Measurements from ENCODE around the gene TOX4.

DNA sequence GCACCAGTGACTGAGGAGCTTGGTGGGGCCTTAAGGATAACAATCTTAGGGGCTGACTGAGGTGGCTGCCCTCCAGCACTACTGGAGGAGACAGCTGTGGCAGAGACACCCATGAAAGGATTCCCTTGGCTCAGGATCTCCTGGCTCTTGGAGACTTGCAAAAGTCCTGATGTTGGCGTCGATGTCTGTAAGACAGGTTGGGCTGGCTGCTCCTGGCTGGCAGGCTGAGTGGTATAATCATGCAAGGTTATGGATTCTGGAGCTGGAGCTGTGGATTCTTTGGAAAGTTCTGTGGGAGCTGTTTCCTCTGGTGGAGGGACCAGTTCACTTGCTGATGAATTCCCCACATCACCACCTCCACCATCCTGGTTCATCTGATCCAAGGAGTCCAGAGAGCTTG lies 45.9 kb upstream of the TOX4 start:
- TF ChIP-seq FOXM1 (IDR thresholded peaks at IDR 0.05; ENCODE audit: borderline replicate concordance, low read depth) (no peak), NFIC (IDR thresholded peaks at IDR 0.05) (no peak), EP300 (IDR thresholded peaks at IDR 0.05; ENCODE audit: borderline replicate concordance) (no peak), TCF12 (IDR thresholded peaks at IDR 0.05; ENCODE audit: low read depth) (no peak), TAF1 (IDR thresholded peaks at IDR 0.05; ENCODE audit: low read depth) (no peak)
- TF ChIP-seq, protein P1, sequence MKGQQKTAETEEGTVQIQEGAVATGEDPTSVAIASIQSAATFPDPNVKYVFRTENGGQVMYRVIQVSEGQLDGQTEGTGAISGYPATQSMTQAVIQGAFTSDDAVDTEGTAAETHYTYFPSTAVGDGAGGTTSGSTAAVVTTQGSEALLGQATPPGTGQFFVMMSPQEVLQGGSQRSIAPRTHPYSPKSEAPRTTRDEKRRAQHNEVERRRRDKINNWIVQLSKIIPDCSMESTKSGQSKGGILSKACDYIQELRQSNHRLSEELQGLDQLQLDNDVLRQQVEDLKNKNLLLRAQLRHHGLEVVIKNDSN (IDR thresholded peaks at IDR 0.05): no peak
- TF ChIP-seq, protein P2, sequence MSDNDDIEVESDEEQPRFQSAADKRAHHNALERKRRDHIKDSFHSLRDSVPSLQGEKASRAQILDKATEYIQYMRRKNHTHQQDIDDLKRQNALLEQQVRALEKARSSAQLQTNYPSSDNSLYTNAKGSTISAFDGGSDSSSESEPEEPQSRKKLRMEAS (IDR thresholded peaks at IDR 0.05): no peak

Measured in Ishikawa (cell line).